Uterus (tissue), 2 donors: ENCODE results near the gene SLC9C2.

ENCODE experiments used
- CTCF ChIP-seq, 4 experiments: fragments of 200-600 bp in 2 of 4; fragments of 450-650 bp in 2 of 4; sonication (generic) in 2 of 4; IDR thresholded peaks; one replicate each; pipeline ENCODE4 v1.5.1; 2016 to 2019; ENCODE audit warnings: antibody characterized with exemption in 4 of 4, mild to moderate bottlenecking in 2 of 4, moderate library complexity in 1 of 4
- POLR2A ChIP-seq, 2 donors: fragments of 450-650 bp; IDR thresholded peaks; one replicate each; pipeline ENCODE4 v1.6.1; 2016; ENCODE audit warnings: antibody characterized with exemption in 2 of 2, mild to moderate bottlenecking in 1 of 2, moderate library complexity in 1 of 2

DNA sequence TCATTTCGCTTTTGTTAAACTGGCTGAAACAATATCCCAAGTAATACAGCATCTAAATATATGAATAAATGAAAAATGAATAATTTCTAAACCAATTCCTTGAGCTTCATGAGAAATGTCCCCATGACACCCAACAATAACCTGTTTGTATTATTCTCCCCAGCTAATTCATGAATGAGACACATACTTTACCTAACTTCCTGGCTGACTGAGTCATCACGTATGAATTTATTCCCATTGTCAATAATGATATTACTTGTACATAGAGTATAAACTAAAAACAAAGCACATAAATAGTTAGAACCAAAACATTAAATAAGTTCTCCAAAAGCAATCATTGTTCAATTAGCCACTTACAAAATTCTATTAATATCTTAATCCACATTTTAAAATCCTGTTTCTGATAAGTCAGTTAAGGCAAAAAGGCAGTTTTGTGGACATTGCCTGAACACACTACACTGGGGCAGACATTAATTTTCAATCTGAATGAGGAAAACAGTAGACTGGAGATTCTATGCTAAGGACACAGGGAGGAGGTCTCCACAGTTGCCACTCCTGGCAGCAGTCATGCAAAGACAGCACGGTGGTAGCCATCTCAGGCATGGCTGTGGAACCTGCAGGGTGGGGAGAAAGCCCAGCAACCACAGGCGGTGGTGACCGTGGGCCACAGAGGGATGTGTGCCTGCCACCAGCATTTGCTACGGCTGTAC, 48.2 kb downstream of the SLC9C2 start:
- TF ChIP-seq CTCF (IDR thresholded peaks at IDR 0.05) (no peak), POLR2A (IDR thresholded peaks at IDR 0.05) (no peak)
